HepG2 (cell line): Measurements from ENCODE around the gene SP140L. TPM values are rescaled to one million over a fixed set of nuclear protein-coding genes. Genes with fewer than 3 reads are reported as not detected.

Experiments used
- ATAC-seq: fragments of 200-7000 bp; cut with Tn5 transposase; 3 replicates; pipeline ENCODE4 v1.9.1; 2020; ENCODE audit warnings: mild to moderate bottlenecking, moderate library complexity
- BruUV-seq: library from RNA; stranded (reverse); fragments of 400-500 nt; replicated peaks from 2 replicates; lab custom pipeline; 2021; lab: Mats Ljungman, UMichigan
- CTCF ChIA-PET: fragments of 300-600 bp; formaldehyde crosslinking; extraction: SDS; loops from one replicate; lab custom pipeline; 2021; ENCODE audit warnings: low total read pairs, inconsistent platforms, low intra/inter-chr PET ratio; lab: Yijun Ruan, JAX
- POLR2A ChIA-PET: fragments of 350-600 bp; sonication (Branson Sonifier 250); formaldehyde crosslinking; loops from one replicate; lab custom pipeline; 2020; ENCODE audit warnings: antibody characterized with exemption, inconsistent platforms; lab: Yijun Ruan, JAX
- DNase-seq: peaks from one replicate; pipeline ENCODE4 v3.0.0-alpha.2; 2015; ENCODE audit warnings: low spot score
- FAIRE-seq: peaks from 3 replicates; lab custom pipeline; 2011; peaks lifted over from hg19 to GRCh38; lab: Jason Lieb, UNC
- H2AFZ ChIP-seq: one replicate; pipeline ENCODE4 v1.6.1; 2011; ENCODE audit warnings: low read length, inconsistent platforms
- H3K27ac ChIP-seq: fragments of 300-600 bp; 3 replicates; pipeline ENCODE4 v1.8.0; 2011; ENCODE audit warnings: mixed run types, mild to moderate bottlenecking, mixed read lengths, low read length, inconsistent platforms; ENCODE audit not compliant: insufficient read depth; ENCODE audit errors: extremely low read length
- H3K27me3 ChIP-seq, 2 experiments: fragments of 200-600 bp in 1 of 2; 2 replicates in 1 of 2; 3 replicates in 1 of 2; pipeline versions ENCODE4 v1.6.0 to v1.8.0; 2011; ENCODE audit warnings: low read length in 2 of 2, mild to moderate bottlenecking in 2 of 2, moderate library complexity in 2 of 2, inconsistent platforms in 1 of 2; ENCODE audit not compliant: insufficient read depth in 2 of 2, control insufficient read depth in 1 of 2
- H3K36me3 ChIP-seq, 2 experiments: fragments of 200-600 bp in 1 of 2; replicated peaks in 1 of 2; 2 replicates in 1 of 2; 3 replicates in 1 of 2; pipeline versions ENCODE4 v1.5.1 to v1.8.0; 2011; ENCODE audit warnings: low read length in 2 of 2, inconsistent platforms in 1 of 2; ENCODE audit not compliant: insufficient read depth in 2 of 2, control insufficient read depth in 1 of 2
- H3K4me1 ChIP-seq: 2 replicates; pipeline ENCODE4 v1.5.1; 2012; ENCODE audit warnings: low read length, inconsistent platforms; ENCODE audit not compliant: insufficient read depth
- H3K4me2 ChIP-seq: 2 replicates; pipeline ENCODE4 v1.6.0; 2011; ENCODE audit warnings: low read depth, low read length, inconsistent platforms
- H3K4me3 ChIP-seq, 3 experiments: fragments of 200-600 bp in 1 of 3; sonication (generic), shearing (Covaris generic) in 1 of 3; replicated peaks in 1 of 3; 2 replicates each; pipeline ENCODE4 v1.5.1; 2011 to 2016; ENCODE audit warnings: low read length in 3 of 3, inconsistent platforms in 2 of 3, low read depth in 2 of 3, mild to moderate bottlenecking in 2 of 3, control low read depth in 1 of 3, mixed read lengths in 1 of 3; ENCODE audit not compliant: insufficient read depth in 1 of 3
- H3K79me2 ChIP-seq: one replicate; pipeline ENCODE4 v1.6.1; 2011; ENCODE audit warnings: low read length, inconsistent platforms; ENCODE audit not compliant: insufficient read depth
- H3K9ac ChIP-seq: 2 replicates; pipeline ENCODE4 v1.6.0; 2011; ENCODE audit warnings: mild to moderate bottlenecking, low read depth, low read length, inconsistent platforms; ENCODE audit not compliant: insufficient read depth
- H3K9me3 ChIP-seq: 2 replicates; pipeline ENCODE4 v1.5.1; 2012; ENCODE audit warnings: mild to moderate bottlenecking, low read length
- H4K20me1 ChIP-seq: 2 replicates; pipeline ENCODE4 v1.6.0; 2011; ENCODE audit warnings: inconsistent platforms, mild to moderate bottlenecking, low read length, moderate library complexity; ENCODE audit not compliant: insufficient read depth
- EP300 ChIP-seq, 3 experiments: sonication (generic) in 1 of 3; formaldehyde crosslinking in 1 of 3; IDR thresholded peaks; 2 replicates each; pipeline versions ENCODE4 v1.5.1 to v1.6.1; 2011 to 2020; ENCODE audit warnings: low read depth in 2 of 3, low read length in 2 of 3, borderline replicate concordance in 1 of 3, improper control_type of control experiment in 1 of 3, mild to moderate bottlenecking in 1 of 3, missing genetic modification reagents in 1 of 3, moderate library complexity in 1 of 3
- ETV6 ChIP-seq: sonication (generic); formaldehyde crosslinking; conservative IDR thresholded peaks from 2 replicates; pipeline ENCODE4 v1.4.0; 2020; ENCODE audit warnings: missing genetic modification reagents
- KAT2B ChIP-seq: fragments of 150-350 bp; IDR thresholded peaks from 2 replicates; pipeline ENCODE4 v1.6.1; 2014; ENCODE audit warnings: low read depth, low read length, borderline replicate concordance
- MYC ChIP-seq: sonication (generic); formaldehyde crosslinking; IDR thresholded peaks from 2 replicates; pipeline ENCODE4 v1.9.0; 2021; ENCODE audit warnings: missing genetic modification reagents, borderline replicate concordance
- PHF21A ChIP-seq: sonication (generic); formaldehyde crosslinking; IDR thresholded peaks from 2 replicates; pipeline ENCODE4 v1.5.0; 2020; ENCODE audit warnings: mild to moderate bottlenecking, missing genetic modification reagents
- PRMT3 ChIP-seq: sonication (generic); formaldehyde crosslinking; IDR thresholded peaks from 2 replicates; pipeline ENCODE4 v1.8.1; 2022; ENCODE audit warnings: low read depth, mild to moderate bottlenecking, moderate library complexity, missing genetic modification reagents, borderline replicate concordance
- PTBP1 ChIP-seq: fragments of 200-400 bp; formaldehyde crosslinking; IDR thresholded peaks from 2 replicates; pipeline ENCODE4 v1.6.1; 2018; ENCODE audit warnings: low read length, low read depth; ENCODE audit not compliant: poor library complexity, severe bottlenecking
- ZNF180 ChIP-seq: sonication (generic); formaldehyde crosslinking; IDR thresholded peaks from 2 replicates; pipeline ENCODE4 v1.4.0; 2020; ENCODE audit warnings: low read depth, missing genetic modification reagents, borderline replicate concordance
- ZNF496 ChIP-seq: sonication (generic); formaldehyde crosslinking; IDR thresholded peaks from 2 replicates; pipeline ENCODE4 v1.8.1; 2023; ENCODE audit warnings: mild to moderate bottlenecking, moderate library complexity, missing genetic modification reagents; ENCODE audit not compliant: insufficient replicate concordance
- ZNF605 ChIP-seq: sonication (generic); formaldehyde crosslinking; IDR thresholded peaks from 2 replicates; pipeline ENCODE4 v1.8.0; 2022; ENCODE audit warnings: mild to moderate bottlenecking, missing genetic modification reagents
- WGBS: methylation state at CpG from one replicate; pipeline ENCODE4 v1.1.6; 2017; ENCODE audit warnings: low lambda C conversion rate; 5-methylcytosine and 5-hydroxymethylcytosine counted together
- in situ Hi-C: cut with HindIII; loops from 2 replicates; pipeline ENCODE4 v1.10.0; 2017; ENCODE audit warnings: low pct_unique_long_range_greater_than_20kb; ENCODE audit not compliant: extremely low pct_ligation_motif_present
- intact Hi-C: fragments of 100-400 bp; cut with micrococcal nuclease; formaldehyde crosslinking; loops from one replicate; pipeline ENCODE4 v1.10.0; 2022; ENCODE audit not compliant: unreplicated experiment
- polyA plus RNA-seq, 8 experiments: library from polyadenylated mRNA; depleted of rRNA in 3 of 8; stranded (reverse) in 7 of 8; unstranded in 1 of 8; fragments of >200 nt; fragmentation: Illumina TruSeq in 4 of 8; extraction: Trizol in 4 of 8; gene quantifications; 2 replicates each; pipeline versions ENCODE4 v1.2.1 to v1.2.3, GENCODE V29; 2011 to 2016; ENCODE audit warnings: low read depth in 4 of 8, missing spikeins in 1 of 8, mixed read lengths in 1 of 8; ENCODE audit not compliant: insufficient read depth in 1 of 8
- total RNA-seq, 5 experiments: library from RNA; depleted of rRNA; stranded (reverse); fragments of >200 nt; fragmentation: Illumina TruSeq; extraction: Trizol; gene quantifications; 2 replicates each; pipeline ENCODE4 v1.2.3, GENCODE V29; 2016; ENCODE audit warnings: low read depth in 1 of 5
- TF ChIP-seq, protein P1 (sequence below): sonication (generic); formaldehyde crosslinking; IDR thresholded peaks from 2 replicates; pipeline ENCODE4 v1.5.0; 2020; ENCODE audit warnings: mild to moderate bottlenecking, missing genetic modification reagents, borderline replicate concordance
- TF ChIP-seq, protein P2 (sequence below): sonication (generic); formaldehyde crosslinking; IDR thresholded peaks from 2 replicates; pipeline ENCODE4 v1.4.0; 2020; ENCODE audit warnings: missing genetic modification reagents

SP140L gene
- total and polyA plus RNA-seq, 2 of the 13 experiments (the other 11 are each of a cell fraction or from before 2014, with no cell fraction given): 10.9 to 17.5 TPM

DNA sequence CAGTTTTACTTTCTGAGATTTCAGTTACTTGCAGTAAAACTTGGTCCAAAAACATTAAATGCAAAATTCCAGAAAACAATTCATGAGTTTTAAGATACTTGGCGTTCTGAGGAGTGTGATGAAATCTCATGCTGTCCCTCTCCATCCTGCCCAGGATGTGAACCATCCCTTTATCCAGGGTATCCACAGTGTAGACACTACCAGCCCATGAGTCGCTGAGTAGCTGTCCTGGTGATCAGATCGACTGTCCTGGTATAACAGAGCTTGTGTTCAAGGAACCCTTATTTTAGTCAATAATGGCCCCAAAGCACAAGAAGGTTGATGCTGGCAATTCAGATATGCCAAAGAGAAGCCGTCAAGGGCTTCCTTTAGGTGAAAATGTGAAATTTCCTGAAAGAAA is 92.2 kb downstream of the SP140L start:
- H3K27me3 ChIP-seq: no peaks in the 10 kb centered on the region; a peak in 1 of 5 replicates
- TF ChIP-seq ZNF496 (CRISPR knock-in tag) (no peak), ZNF180 (CRISPR knock-in tag) (no peak), EP300 (IDR thresholded peaks at IDR 0.05; ENCODE audit: low read depth in 2 of 2, low read length in 2 of 2) (no peak), EP300 (CRISPR knock-in tag; IDR thresholded peaks at IDR 0.05; ENCODE audit: borderline replicate concordance) (no peak), ZNF605 (CRISPR knock-in tag) (no peak), KAT2B (no peak), MYC (CRISPR knock-in tag) (no peak), ETV6 (CRISPR knock-in tag) (no peak), PRMT3 (CRISPR knock-in tag) (no peak), PHF21A (CRISPR knock-in tag) (no peak), PTBP1 (no peak)
- TF ChIP-seq, protein P1, sequence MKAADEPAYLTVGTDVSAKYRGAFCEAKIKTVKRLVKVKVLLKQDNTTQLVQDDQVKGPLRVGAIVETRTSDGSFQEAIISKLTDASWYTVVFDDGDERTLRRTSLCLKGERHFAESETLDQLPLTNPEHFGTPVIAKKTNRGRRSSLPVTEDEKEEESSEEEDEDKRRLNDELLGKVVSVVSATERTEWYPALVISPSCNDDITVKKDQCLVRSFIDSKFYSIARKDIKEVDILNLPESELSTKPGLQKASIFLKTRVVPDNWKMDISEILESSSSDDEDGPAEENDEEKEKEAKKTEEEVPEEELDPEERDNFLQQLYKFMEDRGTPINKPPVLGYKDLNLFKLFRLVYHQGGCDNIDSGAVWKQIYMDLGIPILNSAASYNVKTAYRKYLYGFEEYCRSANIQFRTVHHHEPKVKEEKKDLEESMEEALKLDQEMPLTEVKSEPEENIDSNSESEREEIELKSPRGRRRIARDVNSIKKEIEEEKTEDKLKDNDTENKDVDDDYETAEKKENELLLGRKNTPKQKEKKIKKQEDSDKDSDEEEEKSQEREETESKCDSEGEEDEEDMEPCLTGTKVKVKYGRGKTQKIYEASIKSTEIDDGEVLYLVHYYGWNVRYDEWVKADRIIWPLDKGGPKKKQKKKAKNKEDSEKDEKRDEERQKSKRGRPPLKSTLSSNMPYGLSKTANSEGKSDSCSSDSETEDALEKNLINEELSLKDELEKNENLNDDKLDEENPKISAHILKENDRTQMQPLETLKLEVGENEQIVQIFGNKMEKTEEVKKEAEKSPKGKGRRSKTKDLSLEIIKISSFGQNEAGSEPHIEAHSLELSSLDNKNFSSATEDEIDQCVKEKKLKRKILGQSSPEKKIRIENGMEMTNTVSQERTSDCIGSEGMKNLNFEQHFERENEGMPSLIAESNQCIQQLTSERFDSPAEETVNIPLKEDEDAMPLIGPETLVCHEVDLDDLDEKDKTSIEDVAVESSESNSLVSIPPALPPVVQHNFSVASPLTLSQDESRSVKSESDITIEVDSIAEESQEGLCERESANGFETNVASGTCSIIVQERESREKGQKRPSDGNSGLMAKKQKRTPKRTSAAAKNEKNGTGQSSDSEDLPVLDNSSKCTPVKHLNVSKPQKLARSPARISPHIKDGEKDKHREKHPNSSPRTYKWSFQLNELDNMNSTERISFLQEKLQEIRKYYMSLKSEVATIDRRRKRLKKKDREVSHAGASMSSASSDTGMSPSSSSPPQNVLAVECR: no peak
- TF ChIP-seq, protein P2, sequence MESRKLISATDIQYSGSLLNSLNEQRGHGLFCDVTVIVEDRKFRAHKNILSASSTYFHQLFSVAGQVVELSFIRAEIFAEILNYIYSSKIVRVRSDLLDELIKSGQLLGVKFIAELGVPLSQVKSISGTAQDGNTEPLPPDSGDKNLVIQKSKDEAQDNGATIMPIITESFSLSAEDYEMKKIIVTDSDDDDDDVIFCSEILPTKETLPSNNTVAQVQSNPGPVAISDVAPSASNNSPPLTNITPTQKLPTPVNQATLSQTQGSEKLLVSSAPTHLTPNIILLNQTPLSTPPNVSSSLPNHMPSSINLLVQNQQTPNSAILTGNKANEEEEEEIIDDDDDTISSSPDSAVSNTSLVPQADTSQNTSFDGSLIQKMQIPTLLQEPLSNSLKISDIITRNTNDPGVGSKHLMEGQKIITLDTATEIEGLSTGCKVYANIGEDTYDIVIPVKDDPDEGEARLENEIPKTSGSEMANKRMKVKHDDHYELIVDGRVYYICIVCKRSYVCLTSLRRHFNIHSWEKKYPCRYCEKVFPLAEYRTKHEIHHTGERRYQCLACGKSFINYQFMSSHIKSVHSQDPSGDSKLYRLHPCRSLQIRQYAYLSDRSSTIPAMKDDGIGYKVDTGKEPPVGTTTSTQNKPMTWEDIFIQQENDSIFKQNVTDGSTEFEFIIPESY (CRISPR knock-in tag): no peak
- ChIA-PET CTCF (no interaction called here), POLR2A (no interaction called here)
- in situ Hi-C loops (no loop called here), intact Hi-C loops (loop anchor here (10.0 kb wide), 1 partner anchor 194 kb away; the partner anchor contains the start of gene SP140)
- no peaks in the 10 kb centered on the region for H3K79me2 ChIP-seq
- H3K27ac ChIP-seq: no peak overlapping the region
- no peak overlapping the region for H3K9ac ChIP-seq
- DNase-seq (no peak), ATAC-seq (no peak), FAIRE-seq (no peak)
- 84% methylated on average over 4 of the region's 4 CpGs for WGBS
- peaks cover 38% of the 10 kb centered on the region for H3K4me1 ChIP-seq
- H2AFZ ChIP-seq: no peak overlapping the region
- no peaks in the 10 kb centered on the region for H3K9me3 ChIP-seq
- no peaks in the 10 kb centered on the region; a peak in 1 of 5 replicates for H3K36me3 ChIP-seq
- H3K4me3 ChIP-seq: no peak overlapping the region
- H3K4me2 ChIP-seq: no peak overlapping the region
- BruUV-seq: TSS peak; percentile 7
- H4K20me1 ChIP-seq: no peaks in the 10 kb centered on the region
